ACC112 (cell line): ENCODE results near the gene BTBD9.

Experiments used
- H2AFZ ChIP-seq: fragments of 200-600 bp; sonication (generic); one replicate; pipeline ENCODE4 v1.6.0; 2017; ENCODE audit warnings: antibody characterized with exemption, low read length; ENCODE audit not compliant: unreplicated experiment
- H3K27ac ChIP-seq: fragments of 200-600 bp; sonication (generic); 2 replicates; pipeline ENCODE4 v1.5.1; 2014; ENCODE audit warnings: low read depth, mild to moderate bottlenecking, antibody characterized with exemption, low read length, moderate library complexity
- H3K27me3 ChIP-seq: fragments of 200-600 bp; sonication (generic); 2 replicates; pipeline ENCODE4 v1.6.1; 2014; ENCODE audit warnings: mild to moderate bottlenecking, antibody characterized with exemption, low read length, moderate library complexity, mixed read lengths; ENCODE audit not compliant: insufficient read depth
- H3K36me3 ChIP-seq: fragments of 200-600 bp; sonication (generic); 2 replicates; pipeline ENCODE4 v1.6.1; 2016; ENCODE audit warnings: mild to moderate bottlenecking, antibody characterized with exemption, low read length, moderate library complexity, mixed read lengths; ENCODE audit not compliant: insufficient read depth
- H3K4me1 ChIP-seq: fragments of 200-600 bp; sonication (generic); one replicate; pipeline ENCODE4 v1.6.1; 2016; ENCODE audit warnings: low read length, mixed read lengths; ENCODE audit not compliant: insufficient read depth, unreplicated experiment, control insufficient read depth
- H3K4me3 ChIP-seq: fragments of 200-600 bp; sonication (generic); 2 replicates; pipeline ENCODE4 v1.5.1; 2014; ENCODE audit warnings: mild to moderate bottlenecking, low read depth, low read length
- H3K79me2 ChIP-seq: fragments of 200-600 bp; sonication (generic); one replicate; pipeline ENCODE4 v1.6.0; 2016; ENCODE audit warnings: low read length; ENCODE audit not compliant: control insufficient read depth, unreplicated experiment, insufficient read depth

The BTBD9 gene

DNA sequence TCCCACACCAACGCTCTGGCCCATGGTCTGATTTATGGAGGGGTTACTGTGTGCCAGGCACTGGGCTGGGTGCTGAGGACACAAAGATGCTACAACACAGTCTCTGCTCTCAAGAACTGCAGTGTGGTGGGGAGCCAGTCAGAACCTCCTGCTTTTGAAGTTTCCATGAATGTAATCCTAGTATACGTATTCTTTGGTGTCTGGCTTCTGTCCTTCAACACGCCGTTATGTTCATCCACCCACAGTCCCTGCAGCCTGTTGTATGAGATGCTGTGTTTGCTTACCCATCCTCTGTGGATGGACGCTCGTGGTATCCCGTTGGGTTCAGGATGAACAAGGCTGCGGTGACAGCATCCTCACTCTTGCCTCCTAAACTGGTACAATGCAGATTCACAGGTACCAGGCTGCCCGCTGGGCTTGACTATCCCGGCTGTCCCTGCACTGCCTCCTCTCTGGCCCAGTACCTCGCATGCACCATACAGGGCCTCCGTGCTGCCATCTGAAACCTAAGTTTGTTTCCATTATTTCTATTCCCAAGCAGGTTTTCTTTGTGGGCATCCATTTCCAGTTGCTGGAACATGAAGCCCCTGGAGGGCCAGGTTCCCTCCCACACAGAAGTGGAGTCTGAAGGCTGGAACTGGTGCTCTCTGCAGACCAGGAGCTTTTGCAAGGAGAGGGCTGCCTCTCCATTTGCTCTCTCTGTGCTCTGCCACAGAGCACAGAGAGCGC is 455.7 kb downstream of the BTBD9 start:
- H3K4me1 ChIP-seq: no peaks in the 10 kb centered on the region
- no peaks in the 10 kb centered on the region for H3K36me3 ChIP-seq
- no peak overlapping the region for H3K27ac ChIP-seq
- no peak overlapping the region for H3K4me3 ChIP-seq
- no peaks in the 10 kb centered on the region for H3K79me2 ChIP-seq
- no peaks in the 10 kb centered on the region for H3K27me3 ChIP-seq
- H2AFZ ChIP-seq: no peak overlapping the region

DNA sequence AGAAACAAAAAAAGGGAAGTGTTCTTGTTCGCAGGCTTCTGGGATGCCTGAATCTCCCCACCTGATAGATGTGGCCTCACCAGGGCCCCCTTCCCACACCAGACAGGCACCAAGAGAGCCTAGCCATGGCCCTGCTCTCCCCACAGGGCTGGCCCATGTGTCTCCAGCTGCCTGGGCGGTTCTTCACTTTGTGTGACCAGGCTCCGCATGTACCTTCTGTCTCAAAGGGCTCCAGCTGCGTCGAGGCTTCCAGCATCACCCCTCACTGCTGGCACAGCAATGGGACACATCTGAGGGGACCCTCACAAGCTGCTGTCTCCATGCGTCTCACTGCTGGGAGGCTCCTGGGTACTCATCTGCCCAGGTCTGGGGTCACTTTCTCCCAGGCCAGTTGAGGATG is 457.3 kb downstream of the BTBD9 start:
- H3K79me2 ChIP-seq: no peaks in the 10 kb centered on the region
- no peak overlapping the region for H2AFZ ChIP-seq
- no peaks in the 10 kb centered on the region for H3K4me1 ChIP-seq
- no peaks in the 10 kb centered on the region for H3K36me3 ChIP-seq
- no peak overlapping the region for H3K27ac ChIP-seq
- H3K27me3 ChIP-seq: no peaks in the 10 kb centered on the region
- H3K4me3 ChIP-seq: no peak overlapping the region

GRCh38 chr6:38180586-38180985 is 459.1 kb downstream of the BTBD9 start:
- Histone ChIP-seq H2AFZ (no peak overlapping the region), H3K4me3 (no peak overlapping the region), H3K4me1 (no peaks in the 10 kb centered on the region), H3K79me2 (no peaks in the 10 kb centered on the region), H3K27ac (no peak overlapping the region), H3K27me3 (no peaks in the 10 kb centered on the region), H3K36me3 (no peaks in the 10 kb centered on the region)

DNA sequence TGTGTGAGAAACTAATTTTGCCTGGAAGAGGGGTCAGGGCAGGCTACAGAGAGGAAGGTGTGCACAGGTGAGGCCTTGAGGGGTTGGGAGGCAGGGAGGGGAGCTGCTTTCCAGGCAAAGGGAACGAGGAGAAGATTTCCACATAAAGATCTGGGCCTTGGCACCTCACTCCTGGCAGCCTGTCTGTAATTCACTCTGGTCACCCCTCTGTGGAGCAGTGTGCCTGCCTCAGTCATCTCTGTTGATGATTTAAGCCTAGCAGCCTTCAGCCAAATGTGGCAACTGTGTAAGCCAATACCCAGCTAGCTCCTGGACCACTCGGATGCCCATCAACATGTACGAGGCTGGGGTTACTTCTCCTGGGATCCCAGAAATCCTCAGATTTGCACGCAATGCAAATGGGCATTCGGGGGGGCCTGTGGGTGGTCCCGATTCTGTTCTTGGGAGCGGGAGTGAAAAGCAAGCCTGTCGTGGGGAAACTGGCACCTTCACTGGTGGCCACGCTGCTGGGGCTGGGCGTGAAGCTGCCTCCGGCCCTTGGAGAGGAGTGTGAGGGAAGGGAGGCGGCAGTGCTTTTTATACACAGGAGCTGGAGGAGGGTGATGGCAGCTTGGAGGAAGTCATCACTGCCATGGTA is 459.8 kb downstream of the BTBD9 start:
- no peaks in the 10 kb centered on the region for H3K36me3 ChIP-seq
- no peak overlapping the region for H3K27ac ChIP-seq
- no peaks in the 10 kb centered on the region for H3K27me3 ChIP-seq
- H3K79me2 ChIP-seq: no peaks in the 10 kb centered on the region
- no peak overlapping the region for H2AFZ ChIP-seq
- H3K4me1 ChIP-seq: no peaks in the 10 kb centered on the region
- H3K4me3 ChIP-seq: no peak overlapping the region

DNA sequence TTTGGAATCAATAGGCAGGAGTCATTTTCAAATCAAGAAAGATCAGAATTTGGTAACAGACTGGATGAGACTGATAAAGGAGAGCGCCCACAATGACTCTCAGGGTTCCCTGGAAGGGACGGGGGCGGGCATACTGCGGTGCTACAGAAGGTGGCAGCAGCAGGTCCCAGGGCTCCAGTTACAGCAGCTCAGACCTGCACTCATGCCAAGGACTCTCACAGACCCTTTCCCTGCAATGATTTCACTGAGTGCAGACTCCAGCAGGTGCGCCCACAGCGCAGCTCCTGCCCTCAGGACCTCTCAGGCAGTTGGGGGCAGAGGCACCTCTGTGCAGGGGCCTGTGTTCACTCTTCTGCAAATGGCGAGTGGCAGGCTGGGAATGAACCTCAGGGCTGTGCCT is 460.4 kb downstream of the BTBD9 start:
- Histone ChIP-seq H3K27ac (no peak overlapping the region), H3K4me3 (no peak overlapping the region)

GRCh38 chr6:38178584-38178886 is 461.2 kb downstream of the BTBD9 start:
- Histone ChIP-seq H2AFZ (no peak overlapping the region), H3K79me2 (no peaks in the 10 kb centered on the region), H3K4me1 (no peaks in the 10 kb centered on the region), H3K27me3 (no peaks in the 10 kb centered on the region), H3K27ac (no peak overlapping the region), H3K36me3 (no peaks in the 10 kb centered on the region), H3K4me3 (no peak overlapping the region)

More for the DNA sequence above, 460.4 kb downstream of the BTBD9 start:
- Histone ChIP-seq H3K36me3 (no peaks in the 10 kb centered on the region), H3K79me2 (no peaks in the 10 kb centered on the region), H3K4me1 (no peaks in the 10 kb centered on the region), H3K27me3 (no peaks in the 10 kb centered on the region), H2AFZ (no peak overlapping the region)

- H3K4me1 ChIP-seq: no peaks in the 10 kb centered on the region
- no peak overlapping the region for H3K4me3 ChIP-seq
- no peak overlapping the region for H3K27ac ChIP-seq
- no peaks in the 10 kb centered on the region for H3K36me3 ChIP-seq
- H3K79me2 ChIP-seq: no peaks in the 10 kb centered on the region
- no peaks in the 10 kb centered on the region for H3K27me3 ChIP-seq
- H2AFZ ChIP-seq: no peak overlapping the region
Observed at GRCh38 chr6:38177882-38178583, 461.7 kb downstream of the BTBD9 start.

- Histone ChIP-seq H3K36me3 (no peaks in the 10 kb centered on the region), H3K4me1 (no peaks in the 10 kb centered on the region), H3K4me3 (no peak overlapping the region), H3K27me3 (no peaks in the 10 kb centered on the region), H3K79me2 (no peaks in the 10 kb centered on the region), H3K27ac (no peak overlapping the region), H2AFZ (no peak overlapping the region)
Observed at GRCh38 chr6:38176797-38177751, 462.7 kb downstream of the BTBD9 start.

- H3K4me1 ChIP-seq: no peaks in the 10 kb centered on the region
- no peak overlapping the region for H3K27ac ChIP-seq
- H3K79me2 ChIP-seq: no peaks in the 10 kb centered on the region
- H3K27me3 ChIP-seq: no peaks in the 10 kb centered on the region
- no peaks in the 10 kb centered on the region for H3K36me3 ChIP-seq
- H3K4me3 ChIP-seq: no peak overlapping the region
- no peak overlapping the region for H2AFZ ChIP-seq
Observed at GRCh38 chr6:38175786-38176185, 463.9 kb downstream of the BTBD9 start.

DNA sequence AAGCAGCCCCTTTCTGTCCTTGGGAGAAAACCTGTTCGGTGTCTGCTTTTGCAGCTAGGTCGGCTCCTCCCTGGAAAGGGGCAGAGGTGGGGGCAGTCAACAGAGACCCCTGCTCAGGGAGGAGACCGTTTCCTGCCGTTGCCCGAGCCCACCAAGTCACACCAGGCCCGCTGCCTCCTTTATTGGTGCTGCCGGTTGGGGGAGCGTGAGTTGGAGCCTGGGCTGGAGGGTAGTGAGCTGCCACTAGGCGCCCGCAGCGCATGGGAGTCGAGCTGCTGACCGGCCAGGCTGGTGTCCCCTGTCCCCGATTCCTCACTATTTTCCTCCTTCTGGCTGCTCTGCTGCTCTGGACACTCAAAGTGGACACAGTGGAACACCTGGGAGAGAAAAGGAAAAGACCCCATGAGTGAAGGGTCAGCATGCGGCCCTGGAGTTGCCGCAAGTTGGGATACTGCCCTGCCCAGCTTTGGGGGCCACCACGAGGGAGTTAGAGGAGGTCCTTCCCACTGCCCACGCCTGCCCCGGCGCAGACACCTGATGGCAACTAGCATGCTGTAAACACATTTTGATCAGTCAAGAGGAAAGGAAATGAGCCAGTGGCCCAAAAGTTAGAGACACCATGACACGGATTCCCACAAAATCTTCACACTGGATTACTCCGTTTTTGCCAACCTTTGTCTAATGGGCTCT is 464.8 kb downstream of the BTBD9 start:
- Histone ChIP-seq H3K4me3 (no peak overlapping the region), H3K4me1 (no peaks in the 10 kb centered on the region), H2AFZ (no peak overlapping the region), H3K36me3 (no peaks in the 10 kb centered on the region), H3K27me3 (no peaks in the 10 kb centered on the region), H3K79me2 (no peaks in the 10 kb centered on the region), H3K27ac (no peak overlapping the region)
